Measurements from ENCODE around the gene DACH1. TPM values are rescaled to one million over a fixed set of nuclear protein-coding genes. Genes with fewer than 3 reads are reported as not detected.
"Not testable (repeated sequence)": the region's sequence is repeated elsewhere in the genome, so short reads cannot be mapped to it uniquely, and the experiment has no call there.

The DACH1 gene
- total RNA-seq, 1 donor, result 0.09 TPM

- no peak for DNase-seq (ENCODE audit: low read depth)
- no peak overlapping the region for H3K4me3 ChIP-seq (ENCODE audit: low read depth, low read length)
Observed at GRCh38 chr13:71853725-71854124, 13.3 kb downstream of the DACH1 start.

GRCh38 chr13:71852736-71853135 lies 14.3 kb downstream of the DACH1 start:
- no peak for TF ChIP-seq CTCF (IDR thresholded peaks at IDR 0.05; ENCODE audit: insufficient read depth, low read length)
- DNase-seq (ENCODE audit: low read depth), result no peak
- H3K4me3 ChIP-seq (ENCODE audit: low read depth, low read length), result no peak overlapping the region

More at GRCh38 chr13:71853725-71854124, 13.3 kb downstream of the DACH1 start:
- no peak for TF ChIP-seq CTCF (IDR thresholded peaks at IDR 0.05; ENCODE audit: insufficient read depth, low read length)

GRCh38 chr13:71851498-71852409 lies 15.2 kb downstream of the DACH1 start:
- DNase-seq (ENCODE audit: low read depth), result no peak
- TF ChIP-seq CTCF (IDR thresholded peaks at IDR 0.05; ENCODE audit: insufficient read depth, low read length), result no peak
- H3K4me3 ChIP-seq (ENCODE audit: low read depth, low read length), result no peak overlapping the region

GRCh38 chr13:71842003-71842402 lies 25.0 kb downstream of the DACH1 start:
- no peak for DNase-seq (ENCODE audit: low read depth)
- no peak for TF ChIP-seq CTCF (IDR thresholded peaks at IDR 0.05; ENCODE audit: insufficient read depth, low read length)
- no peak overlapping the region for H3K4me3 ChIP-seq (ENCODE audit: low read depth, low read length)

GRCh38 chr13:71838842-71839241 lies 28.2 kb downstream of the DACH1 start:
- H3K4me3 ChIP-seq (ENCODE audit: low read depth, low read length), result no peak overlapping the region
- no peak for TF ChIP-seq CTCF (IDR thresholded peaks at IDR 0.05; ENCODE audit: insufficient read depth, low read length)
- no peak for DNase-seq (ENCODE audit: low read depth)

GRCh38 chr13:71837582-71837981 lies 29.4 kb downstream of the DACH1 start:
- not testable (repeated sequence) for DNase-seq (ENCODE audit: low read depth); H3K4me3 ChIP-seq (ENCODE audit: low read depth, low read length)

GRCh38 chr13:71831716-71832115 lies 35.3 kb downstream of the DACH1 start:
- TF ChIP-seq CTCF (IDR thresholded peaks at IDR 0.05; ENCODE audit: insufficient read depth, low read length), result no peak
- DNase-seq (ENCODE audit: low read depth), result no peak
- no peak overlapping the region for H3K4me3 ChIP-seq (ENCODE audit: low read depth, low read length)
